IPS DF 6.9 (cell line): Measurements from ENCODE around the gene UNC93B1.

Source experiments
- DNase-seq: peaks from one replicate; pipeline ENCODE4 v3.0.0-alpha.2; 2013; ENCODE audit warnings: low read depth, low spot score
- H3K27ac ChIP-seq: one replicate; pipeline ENCODE4 v1.5.1; 2013; ENCODE audit warnings: low read length, control low read depth
- H3K27me3 ChIP-seq: 2 replicates; pipeline ENCODE4 v1.6.1; 2013; ENCODE audit warnings: mild to moderate bottlenecking, low read length; ENCODE audit not compliant: control insufficient read depth, insufficient read depth
- H3K36me3 ChIP-seq: 2 replicates; pipeline ENCODE4 v1.6.1; 2013; ENCODE audit warnings: low read length; ENCODE audit not compliant: control insufficient read depth, insufficient read depth
- H3K4me1 ChIP-seq: 2 replicates; pipeline ENCODE4 v1.6.1; 2013; ENCODE audit warnings: low read length; ENCODE audit not compliant: control insufficient read depth, insufficient read depth
- H3K4me3 ChIP-seq: 2 replicates; pipeline ENCODE4 v1.5.1; 2013; ENCODE audit warnings: mild to moderate bottlenecking, low read length
- H3K9me3 ChIP-seq: 2 replicates; pipeline ENCODE4 v1.6.1; 2013; ENCODE audit warnings: low read length, inconsistent platforms; ENCODE audit not compliant: control insufficient read depth, insufficient read depth
- WGBS: extraction: QIAGEN DNeasy Blood & Tissue Kit; methylation state at CpG from one replicate; pipeline ENCODE4 v1.1.7; 2013; ENCODE audit warnings: mixed read lengths, missing lambda C conversion rate; ENCODE audit not compliant: insufficient read length, insufficient coverage; 5-methylcytosine and 5-hydroxymethylcytosine counted together

The UNC93B1 gene

GRCh38 chr11:68019486-68019885 is 15.6 kb upstream of the UNC93B1 start:
- no peak for DNase-seq
- no peak overlapping the region for H3K27ac ChIP-seq
- no CpG with 5 or more reads among the region's 12 CpGs for WGBS

DNA sequence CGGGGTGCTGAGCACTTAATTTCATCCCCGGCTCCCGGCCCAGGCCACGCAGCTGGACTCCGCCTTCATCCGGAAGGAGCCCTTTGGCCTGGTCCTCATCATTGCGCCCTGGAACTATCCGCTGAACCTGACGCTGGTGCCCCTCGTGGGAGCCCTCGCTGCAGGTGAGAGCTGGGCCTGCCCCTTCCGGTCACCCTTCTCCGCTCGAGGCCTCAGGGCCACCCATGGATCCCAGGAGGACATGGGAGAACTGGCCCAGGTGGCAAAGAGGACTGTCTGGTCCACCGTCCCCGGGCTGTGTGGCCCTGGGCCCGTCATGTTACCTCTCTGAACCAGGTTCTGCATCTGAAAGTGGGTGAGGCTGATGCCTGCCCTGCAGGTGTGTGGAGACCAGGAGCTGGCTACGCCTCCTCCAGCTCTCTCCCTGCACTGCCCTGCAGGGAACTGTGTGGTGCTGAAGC is 14.9 kb upstream of the UNC93B1 start:
- Histone ChIP-seq H3K27ac (no peak overlapping the region), H3K27me3 (no peaks in the 10 kb centered on the region), H3K4me1 (no peaks in the 10 kb centered on the region), H3K9me3 (no peaks in the 10 kb centered on the region), H3K36me3 (peaks cover 2% of the 10 kb centered on the region; the same call in 1 of the 2 replicates), H3K4me3 (no peak overlapping the region)
- no CpG with 5 or more reads among the region's 18 CpGs for WGBS
- no peak for DNase-seq

More at GRCh38 chr11:68019486-68019885, 15.6 kb upstream of the UNC93B1 start:
- no peaks in the 10 kb centered on the region for H3K9me3 ChIP-seq
- H3K4me3 ChIP-seq, result no peak overlapping the region
- H3K4me1 ChIP-seq, result no peaks in the 10 kb centered on the region
- H3K36me3 ChIP-seq, result peaks cover 2% of the 10 kb centered on the region; the same call in 1 of the 2 replicates
- H3K27me3 ChIP-seq, result no peaks in the 10 kb centered on the region

- Histone ChIP-seq H3K4me1 (no peaks in the 10 kb centered on the region), H3K27me3 (no peaks in the 10 kb centered on the region), H3K9me3 (no peaks in the 10 kb centered on the region), H3K27ac (no peak overlapping the region), H3K36me3 (peaks cover 2% of the 10 kb centered on the region; the same call in 1 of the 2 replicates), H3K4me3 (no peak overlapping the region)
- DNase-seq, result no peak
- WGBS, result no CpG with 5 or more reads among the region's 27 CpGs
Observed at GRCh38 chr11:68017980-68018729, 14.3 kb upstream of the UNC93B1 start.

DNA sequence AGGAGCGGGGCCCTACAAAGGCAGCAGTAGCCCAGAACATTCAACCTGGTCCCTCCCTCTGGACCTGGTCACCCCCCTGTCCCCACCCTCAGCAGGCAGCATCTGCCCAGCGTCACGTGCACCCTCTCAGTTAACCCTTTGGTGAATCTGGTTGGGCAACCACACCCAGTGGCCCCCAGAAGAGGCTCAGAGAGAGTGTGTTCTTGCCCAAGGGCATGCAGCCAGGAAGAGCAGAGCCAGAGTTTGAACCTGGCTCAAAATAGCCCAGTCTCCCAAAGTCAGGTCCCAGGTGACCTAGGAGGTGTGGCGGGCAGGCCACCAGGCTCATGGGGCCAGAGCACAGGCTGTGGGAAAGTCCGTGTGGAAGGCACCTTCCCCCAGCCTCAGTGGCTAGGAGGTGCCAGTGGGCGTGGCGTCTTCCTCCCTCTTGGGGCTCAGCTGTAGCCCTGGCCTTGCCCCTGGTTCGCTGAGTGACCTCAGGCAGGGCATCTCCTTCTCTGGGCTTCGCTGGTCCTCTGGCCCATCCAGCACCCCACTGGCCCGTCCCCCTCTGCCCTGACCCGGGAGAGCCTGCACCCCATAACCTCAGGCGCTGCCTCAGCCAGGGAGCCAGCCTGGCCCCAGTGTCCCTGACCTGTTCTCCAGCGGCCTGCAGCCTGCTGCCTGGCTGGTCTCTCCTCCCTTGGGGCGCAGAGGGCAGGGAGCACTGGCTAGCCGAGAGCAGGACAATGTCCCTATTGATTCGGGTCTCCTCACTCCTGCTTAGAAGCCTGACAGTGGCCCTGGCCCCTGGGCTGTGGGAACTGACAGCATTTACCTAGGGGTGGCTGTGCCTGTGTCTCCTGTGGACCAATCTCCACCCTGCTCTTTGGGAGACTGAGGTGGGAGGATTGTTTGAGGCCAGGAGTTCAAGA is 13.3 kb upstream of the UNC93B1 start:
- no peak for DNase-seq
- no peak overlapping the region for H3K27ac ChIP-seq
- no peaks in the 10 kb centered on the region for H3K4me1 ChIP-seq
- no peaks in the 10 kb centered on the region for H3K9me3 ChIP-seq
- no CpG with 5 or more reads among the region's 16 CpGs for WGBS
- no peak overlapping the region for H3K4me3 ChIP-seq
- H3K36me3 ChIP-seq, result peaks cover 2% of the 10 kb centered on the region; the same call in 1 of the 2 replicates
- no peaks in the 10 kb centered on the region for H3K27me3 ChIP-seq

DNA sequence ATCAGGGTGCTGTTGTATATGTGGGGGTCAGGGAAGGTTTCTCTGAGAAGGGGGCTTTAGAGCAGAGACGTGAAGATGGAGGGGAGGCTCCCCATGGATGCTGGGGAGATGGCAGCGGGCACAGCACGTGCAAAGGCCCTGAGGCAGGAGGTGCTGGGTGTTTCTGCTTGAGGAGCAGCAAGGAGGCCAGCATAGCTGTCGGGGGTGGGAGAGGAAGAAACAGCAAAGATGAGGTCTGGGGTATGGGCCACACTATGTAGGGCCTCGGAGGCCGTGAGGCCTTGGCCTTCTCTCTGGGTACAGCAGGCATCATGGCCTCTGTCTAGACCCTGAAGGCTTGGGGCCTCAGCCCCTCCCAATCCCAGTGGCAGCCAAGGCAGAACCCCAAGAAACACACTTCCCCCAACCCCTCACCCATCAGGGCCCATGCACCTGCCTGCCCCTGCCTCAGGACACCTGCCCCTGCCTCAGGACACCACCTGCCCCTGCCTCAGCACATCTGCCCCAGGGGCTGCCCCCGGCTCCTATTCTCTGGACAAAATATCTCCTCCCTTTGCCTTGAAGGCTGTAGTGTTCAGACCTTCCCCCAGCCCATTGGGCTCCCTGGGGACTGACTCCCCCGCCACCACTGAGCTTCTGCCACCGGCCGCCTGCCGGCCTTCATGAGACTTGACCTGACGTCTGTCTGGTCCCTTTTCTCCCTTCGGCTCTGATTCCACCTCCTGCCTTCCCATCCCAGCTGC is 12.4 kb upstream of the UNC93B1 start:
- WGBS, result no CpG with 5 or more reads among the region's 13 CpGs

GRCh38 chr11:68015467-68015866 is 11.6 kb upstream of the UNC93B1 start:
- Histone ChIP-seq H3K4me3 (no peak overlapping the region), H3K27ac (no peak overlapping the region), H3K27me3 (no peaks in the 10 kb centered on the region), H3K4me1 (peaks cover 3% of the 10 kb centered on the region), H3K36me3 (peaks cover 2% of the 10 kb centered on the region; the same call in 1 of the 2 replicates), H3K9me3 (no peaks in the 10 kb centered on the region)
- DNase-seq, result no peak
- no CpG with 5 or more reads among the region's 8 CpGs for WGBS

More for the DNA sequence above, 12.4 kb upstream of the UNC93B1 start:
- Histone ChIP-seq H3K27me3 (no peaks in the 10 kb centered on the region), H3K27ac (no peak overlapping the region), H3K4me3 (no peak overlapping the region), H3K9me3 (no peaks in the 10 kb centered on the region), H3K4me1 (no peaks in the 10 kb centered on the region), H3K36me3 (peaks cover 2% of the 10 kb centered on the region; the same call in 1 of the 2 replicates)
- DNase-seq, result no peak

DNA sequence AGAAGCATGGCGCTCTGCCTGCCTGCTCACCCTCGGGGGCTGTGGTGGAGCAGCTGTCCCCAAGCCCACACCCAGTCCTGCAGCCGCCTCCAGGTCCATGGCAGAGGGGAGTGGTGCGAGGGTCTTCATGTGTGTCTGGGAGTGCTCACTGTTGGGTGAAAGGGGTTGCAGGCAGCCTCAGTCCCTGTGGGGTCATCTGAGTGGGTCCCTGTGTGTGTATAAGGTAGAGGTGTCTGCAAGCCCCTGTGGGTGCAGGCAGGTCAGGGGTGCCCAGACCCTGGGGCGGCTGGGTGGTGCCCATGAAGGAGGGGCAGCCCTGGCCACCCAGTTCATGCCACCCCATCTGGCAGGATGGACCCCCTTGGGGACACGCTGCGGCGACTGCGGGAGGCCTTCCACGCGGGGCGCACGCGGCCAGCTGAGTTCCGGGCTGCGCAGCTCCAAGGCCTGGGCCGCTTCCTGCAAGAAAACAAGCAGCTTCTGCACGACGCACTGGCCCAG is 11.1 kb upstream of the UNC93B1 start:
- peaks cover 7% of the 10 kb centered on the region for H3K4me1 ChIP-seq
- no CpG with 5 or more reads among the region's 19 CpGs for WGBS

DNA sequence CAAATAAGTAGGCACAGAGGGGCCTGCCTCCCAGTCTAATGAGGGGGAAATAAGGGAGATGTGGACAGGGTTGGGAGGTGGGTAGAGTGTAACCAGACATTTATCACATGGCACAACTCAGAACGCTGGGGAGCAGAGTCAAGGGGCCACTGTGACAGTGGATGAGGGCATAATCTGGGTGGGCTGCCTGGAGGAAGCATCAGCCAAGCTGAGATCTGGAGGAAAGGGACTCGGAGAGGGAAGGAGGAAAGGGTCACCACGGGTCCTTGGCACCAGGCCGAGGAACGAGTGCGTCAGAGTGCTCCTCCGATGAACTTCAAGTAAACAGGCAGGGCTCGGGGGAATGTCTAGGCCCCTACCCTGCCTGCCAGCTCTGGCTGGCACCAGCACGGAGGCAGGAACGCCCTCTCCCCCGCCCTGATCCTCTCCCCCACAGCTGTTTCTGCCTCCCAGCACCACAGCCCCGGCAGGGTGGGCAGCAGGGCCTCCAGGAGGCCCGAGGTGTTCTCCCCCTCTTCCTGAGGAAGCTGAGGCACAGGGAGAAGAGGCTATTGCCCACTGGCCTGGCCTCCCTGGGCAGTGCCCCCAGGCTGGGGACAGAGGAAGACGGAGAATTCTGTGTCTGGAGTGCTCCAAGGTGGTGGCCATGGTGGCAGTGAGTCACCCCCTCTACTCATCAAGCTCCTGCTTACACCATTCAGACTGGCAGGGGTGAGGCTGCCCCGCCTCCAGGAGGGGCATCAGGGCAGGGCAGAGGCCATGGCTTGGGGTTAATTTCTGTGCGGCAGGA is 10.5 kb upstream of the UNC93B1 start:
- H3K9me3 ChIP-seq, result no peaks in the 10 kb centered on the region
- peaks cover 2% of the 10 kb centered on the region; the same call in 1 of the 2 replicates for H3K36me3 ChIP-seq
- H3K27ac ChIP-seq, result no peak overlapping the region
- no CpG with 5 or more reads among the region's 16 CpGs for WGBS
- no peaks in the 10 kb centered on the region for H3K27me3 ChIP-seq
- peaks cover 7% of the 10 kb centered on the region for H3K4me1 ChIP-seq
- DNase-seq, result no peak
- no peak overlapping the region for H3K4me3 ChIP-seq

More for the DNA sequence above, 11.1 kb upstream of the UNC93B1 start:
- Histone ChIP-seq H3K27me3 (no peaks in the 10 kb centered on the region), H3K4me3 (no peak overlapping the region), H3K9me3 (no peaks in the 10 kb centered on the region), H3K36me3 (peaks cover 2% of the 10 kb centered on the region; the same call in 1 of the 2 replicates), H3K27ac (no peak overlapping the region)
- DNase-seq, result no peak

GRCh38 chr11:68013611-68014156 is 9.8 kb upstream of the UNC93B1 start:
- WGBS, result no CpG with 5 or more reads among the region's 14 CpGs
- no peak overlapping the region for H3K4me3 ChIP-seq
- no peaks in the 10 kb centered on the region for H3K9me3 ChIP-seq
- H3K4me1 ChIP-seq, result peaks cover 7% of the 10 kb centered on the region
- H3K27me3 ChIP-seq, result no peaks in the 10 kb centered on the region
- no peak for DNase-seq
- peaks cover 2% of the 10 kb centered on the region; the same call in 1 of the 2 replicates for H3K36me3 ChIP-seq
- no peak overlapping the region for H3K27ac ChIP-seq
